ENCODE measurements around the gene CRMP1. TPM values are rescaled to one million over a fixed set of nuclear protein-coding genes. Genes with fewer than 3 reads are reported as not detected.

The CRMP1 gene
- total and polyA plus RNA-seq, 9 of the 15 experiments (the other 6 are each of a cell fraction or from before 2014, with no cell fraction given), result 0.03 to 0.04 TPM; not detected in 7

DNA sequence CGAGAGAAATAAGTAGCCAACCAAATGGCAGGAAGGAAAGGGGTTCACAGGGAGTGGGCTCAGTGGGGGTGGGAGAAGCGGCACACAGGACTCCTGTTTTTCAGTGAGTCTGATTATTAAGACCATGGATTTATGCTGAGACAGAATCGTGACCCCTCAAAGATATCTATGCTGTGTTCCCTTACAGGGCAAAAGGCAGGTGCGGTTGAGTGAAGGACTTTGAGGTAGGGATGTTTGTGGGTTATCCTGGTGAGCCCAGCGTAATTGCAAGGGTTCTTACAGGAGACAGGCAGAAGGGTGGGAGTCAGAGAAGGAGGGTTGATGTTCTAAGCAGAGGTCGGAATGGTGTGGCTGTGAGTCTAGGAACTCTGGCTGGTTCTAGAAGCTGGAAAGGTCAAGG lies 108.9 kb downstream of the CRMP1 start:
- H3K79me2 ChIP-seq (ENCODE audit: control insufficient read depth, insufficient read depth, low read length), result no peaks in the 10 kb centered on the region
- WGBS (ENCODE audit: insufficient coverage, low coverage, missing lambda C conversion rate), result 5% methylated on average over 5 of the region's 6 CpGs
- intact Hi-C loops (cut with micrococcal nuclease), result no loop called here
- H3K27ac ChIP-seq (ENCODE audit: extremely low read depth, low read depth, low read length), result no peak overlapping the region
- H4K20me1 ChIP-seq (replicated peaks; ENCODE audit: control insufficient read depth, insufficient read depth, low read length), result no peaks in the 10 kb centered on the region
- BruUV-seq (replicated peaks), result no TSS peak
- TF ChIP-seq CC2D1A (IDR thresholded peaks at IDR 0.05), result no peak
- no peak for TF ChIP-seq SMARCA5 (IDR thresholded peaks at IDR 0.05)
- no peak for TF ChIP-seq SRSF3 (IDR thresholded peaks at IDR 0.05; ENCODE audit: insufficient read depth, low read length)
- no peak for TF ChIP-seq STAT5B (CRISPR knock-in tag; IDR thresholded peaks at IDR 0.05)
- TF ChIP-seq ZC3H4 (CRISPR knock-in tag; IDR thresholded peaks at IDR 0.05; ENCODE audit: borderline replicate concordance), result no peak
- TF ChIP-seq, protein P1, sequence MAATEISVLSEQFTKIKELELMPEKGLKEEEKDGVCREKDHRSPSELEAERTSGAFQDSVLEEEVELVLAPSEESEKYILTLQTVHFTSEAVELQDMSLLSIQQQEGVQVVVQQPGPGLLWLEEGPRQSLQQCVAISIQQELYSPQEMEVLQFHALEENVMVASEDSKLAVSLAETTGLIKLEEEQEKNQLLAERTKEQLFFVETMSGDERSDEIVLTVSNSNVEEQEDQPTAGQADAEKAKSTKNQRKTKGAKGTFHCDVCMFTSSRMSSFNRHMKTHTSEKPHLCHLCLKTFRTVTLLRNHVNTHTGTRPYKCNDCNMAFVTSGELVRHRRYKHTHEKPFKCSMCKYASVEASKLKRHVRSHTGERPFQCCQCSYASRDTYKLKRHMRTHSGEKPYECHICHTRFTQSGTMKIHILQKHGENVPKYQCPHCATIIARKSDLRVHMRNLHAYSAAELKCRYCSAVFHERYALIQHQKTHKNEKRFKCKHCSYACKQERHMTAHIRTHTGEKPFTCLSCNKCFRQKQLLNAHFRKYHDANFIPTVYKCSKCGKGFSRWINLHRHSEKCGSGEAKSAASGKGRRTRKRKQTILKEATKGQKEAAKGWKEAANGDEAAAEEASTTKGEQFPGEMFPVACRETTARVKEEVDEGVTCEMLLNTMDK (IDR thresholded peaks at IDR 0.05; ENCODE audit: borderline replicate concordance, insufficient read depth, low read depth, low read length, poor library complexity, severe bottlenecking), result no peak
- no peak for TF ChIP-seq MXI1 (IDR thresholded peaks at IDR 0.05; ENCODE audit: low read depth, low read length)
- TF ChIP-seq, protein P2, sequence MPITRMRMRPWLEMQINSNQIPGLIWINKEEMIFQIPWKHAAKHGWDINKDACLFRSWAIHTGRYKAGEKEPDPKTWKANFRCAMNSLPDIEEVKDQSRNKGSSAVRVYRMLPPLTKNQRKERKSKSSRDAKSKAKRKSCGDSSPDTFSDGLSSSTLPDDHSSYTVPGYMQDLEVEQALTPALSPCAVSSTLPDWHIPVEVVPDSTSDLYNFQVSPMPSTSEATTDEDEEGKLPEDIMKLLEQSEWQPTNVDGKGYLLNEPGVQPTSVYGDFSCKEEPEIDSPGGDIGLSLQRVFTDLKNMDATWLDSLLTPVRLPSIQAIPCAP (CRISPR knock-in tag; IDR thresholded peaks at IDR 0.05; ENCODE audit: borderline replicate concordance), result no peak
- TF ChIP-seq GATAD2A (IDR thresholded peaks at IDR 0.05), result no peak
- no peak for TF ChIP-seq HOXB6 (CRISPR knock-in tag; IDR thresholded peaks at IDR 0.05; ENCODE audit: borderline replicate concordance)
- no peak for TF ChIP-seq YY1 (IDR thresholded peaks at IDR 0.05; ENCODE audit: borderline replicate concordance in 1 of 3, control insufficient read depth in 1 of 3, extremely low read depth in 1 of 3, insufficient read depth in 3 of 3, insufficient read length in 1 of 3, insufficient replicate concordance in 2 of 3, low read depth in 1 of 3, low read length in 2 of 3)
- no peak for TF ChIP-seq PHB2 (IDR thresholded peaks at IDR 0.05; ENCODE audit: low read depth)
- in situ Hi-C loops (cut with MboI), result no loop called here
- H3K27me3 ChIP-seq (ENCODE audit: control insufficient read depth in 2 of 2, insufficient read depth in 2 of 2, low read length in 2 of 2), result peaks cover 0 to 7% of the 10 kb centered on the region in 2 experiments; a peak in 1 of 5 replicates
- H3K4me1 ChIP-seq (replicated peaks in 1 of 2; ENCODE audit: control insufficient read depth in 2 of 2, insufficient read depth in 2 of 2, low read length in 2 of 2), result no peaks in the 10 kb centered on the region
- DNase-seq (ENCODE audit: extremely low read depth in 1 of 4, low spot score in 3 of 4) (no peak), ATAC-seq (no peak), FAIRE-seq (no peak)
- CTCF ChIA-PET (ENCODE audit: low intra/inter-chr PET ratio), result no interaction called here
- POLR2A ChIA-PET, result interaction anchor here (0.8 kb wide), 1 partner anchor 14 kb away, joined by 3 read pairs; no protein-coding TSS in a partner anchor
- H3K9ac ChIP-seq (ENCODE audit: insufficient read depth in 1 of 2, low read depth in 2 of 2, low read length in 2 of 2), result no peak overlapping the region
- H3K9me1 ChIP-seq (ENCODE audit: control insufficient read depth, insufficient read depth, low read length), result no peaks in the 10 kb centered on the region
- no peak overlapping the region for H2AFZ ChIP-seq (ENCODE audit: low read depth, low read length)
- no peaks in the 10 kb centered on the region for H3K9me3 ChIP-seq (replicated peaks; ENCODE audit: control insufficient read depth, insufficient read depth, low read depth, low read length)
- H3K4me2 ChIP-seq (ENCODE audit: insufficient read depth, low read length), result no peak overlapping the region
- H3K4me3 ChIP-seq, result no peak overlapping the region
- no peaks in the 10 kb centered on the region for H3K36me3 ChIP-seq (ENCODE audit: control insufficient read depth, insufficient read depth, low read length)
